Measurements from ENCODE around the gene LLPH.
"Not testable (repeated sequence)": the region's sequence is repeated elsewhere in the genome, so short reads cannot be mapped to it uniquely, and the experiment has no call there.

The LLPH gene

DNA sequence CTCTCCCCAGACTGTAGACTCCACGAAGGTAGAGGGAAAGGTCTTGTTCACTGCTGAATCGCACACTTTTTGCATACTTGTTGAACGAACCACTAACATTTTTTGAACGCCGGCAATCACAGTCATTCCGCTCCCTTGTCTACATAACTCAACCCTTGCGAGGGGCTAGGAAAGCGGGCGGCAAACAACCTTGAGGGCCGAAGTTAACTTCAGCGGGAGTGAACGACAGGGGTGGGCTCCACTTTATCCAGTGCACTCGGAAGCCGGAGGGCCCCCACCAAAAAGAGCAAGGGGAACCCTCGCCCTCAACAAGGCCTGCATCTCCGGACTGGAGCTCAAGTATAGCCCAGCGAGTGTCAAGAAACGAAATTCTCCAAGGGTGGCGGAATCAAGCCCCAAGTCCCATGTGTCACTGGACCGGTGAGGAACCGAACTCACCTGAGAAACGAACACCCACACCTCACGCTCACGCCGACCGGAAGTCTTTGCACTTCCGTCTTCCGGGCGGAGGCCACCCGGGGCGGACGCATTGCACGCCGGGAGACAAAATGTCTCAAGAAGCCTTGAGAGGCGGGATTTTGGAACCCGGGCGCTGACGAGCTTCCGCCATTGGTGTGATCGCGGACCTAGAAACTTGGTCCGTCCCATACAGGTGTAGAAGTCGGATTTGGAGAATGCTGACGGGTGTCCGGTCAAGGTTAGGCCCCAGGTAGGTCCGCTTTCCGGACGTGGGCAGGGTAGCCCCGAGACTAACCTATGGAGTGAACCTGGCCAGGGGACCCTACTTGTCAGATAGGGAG is at the start of gene LLPH:
LLPH (minus strand) TSS at position 484 of the 800 bp plus-strand sequence. CDS start 1,644 bp downstream, outside the sequence.
- DNase-seq (ENCODE audit: low read depth) = peak; percentile 83

- DNase-seq (ENCODE audit: low read depth) = peak; percentile 65
Observed at GRCh38 chr12:66176105-66176900, 45.8 kb upstream of the LLPH start.

GRCh38 chr12:66174391-66175325 is 44.1 kb upstream of the LLPH start:
- DNase-seq (ENCODE audit: low read depth) = not testable (repeated sequence)

- no peak for DNase-seq (ENCODE audit: low read depth)
Observed at GRCh38 chr12:66170606-66171005, 40.1 kb upstream of the LLPH start.

DNA sequence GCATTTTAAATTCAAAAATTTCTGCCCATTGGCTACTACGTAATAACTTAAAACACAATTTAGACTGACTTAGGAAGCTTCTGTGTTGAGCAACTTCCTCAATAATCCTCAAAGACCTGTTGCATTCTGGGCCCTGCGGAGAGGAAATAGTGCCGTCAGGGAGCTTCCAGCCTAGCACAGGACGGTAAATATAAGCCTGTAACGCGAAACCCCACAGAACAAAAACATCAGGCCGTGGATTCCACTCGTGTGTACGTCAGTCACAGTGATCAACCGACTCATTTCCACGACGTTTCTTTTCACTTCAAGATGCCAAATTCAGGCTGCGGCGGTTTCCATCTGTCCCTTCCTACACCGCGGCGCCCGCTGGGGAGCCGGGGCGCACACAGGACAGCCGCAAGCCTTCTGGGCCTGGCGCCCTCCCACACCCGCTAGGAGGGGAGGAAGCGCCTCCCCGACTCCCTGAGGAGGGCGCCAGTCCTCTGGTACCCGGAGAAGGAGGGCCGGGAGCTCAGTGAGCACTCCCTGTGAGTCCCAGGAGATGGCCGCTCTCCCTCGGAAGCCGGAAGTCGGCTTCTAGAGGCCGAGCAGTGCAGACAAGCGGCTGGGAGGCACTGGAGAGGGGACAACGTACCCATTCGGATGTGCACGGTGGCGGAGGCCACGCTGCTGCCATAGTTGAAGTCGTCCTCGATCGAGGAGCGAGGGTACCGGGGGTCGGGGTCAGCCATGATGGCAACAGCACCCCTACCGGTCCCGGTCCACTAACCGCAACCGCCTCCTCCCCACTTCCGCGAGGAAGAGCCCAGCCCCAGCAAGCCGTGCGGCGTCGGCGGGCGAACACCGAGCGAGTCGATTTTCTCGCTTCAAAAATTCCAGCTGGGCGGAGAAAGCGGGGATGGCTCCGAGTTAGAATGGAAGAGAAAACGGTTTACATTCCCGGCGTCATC is 38.9 kb upstream of the LLPH start, which contains the start of gene TMBIM4:
TMBIM4 (minus strand) TSS at position 776 of the 950 bp plus-strand sequence; CDS start at position 731, 45 bp downstream.
- peak; percentile 95 for DNase-seq (ENCODE audit: low read depth)

- no peak for DNase-seq (ENCODE audit: low read depth)
Observed at GRCh38 chr12:66168410-66168809, 37.9 kb upstream of the LLPH start.

DNA sequence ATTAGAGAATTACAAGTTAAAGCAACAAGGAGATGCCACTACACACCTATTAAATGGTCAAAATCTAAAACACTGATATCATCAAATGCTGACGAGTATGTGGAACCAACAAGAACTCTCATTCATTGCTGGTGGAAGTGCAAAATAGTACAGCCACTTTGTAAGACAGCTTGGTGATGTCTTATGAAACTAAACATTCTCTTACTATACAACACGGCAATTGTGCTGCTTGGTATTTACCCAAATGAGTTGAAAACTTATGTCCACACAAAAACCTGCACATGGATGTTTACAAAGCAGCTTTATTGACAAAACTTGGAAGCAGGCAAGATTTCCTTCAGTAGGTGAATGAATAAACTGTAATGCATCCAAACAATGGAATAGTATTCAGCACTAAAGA is 36.0 kb upstream of the LLPH start:
- no peak for DNase-seq (ENCODE audit: low read depth)

- no peak for DNase-seq (ENCODE audit: low read depth)
Observed at GRCh38 chr12:66165141-66165540, 34.6 kb upstream of the LLPH start.

DNA sequence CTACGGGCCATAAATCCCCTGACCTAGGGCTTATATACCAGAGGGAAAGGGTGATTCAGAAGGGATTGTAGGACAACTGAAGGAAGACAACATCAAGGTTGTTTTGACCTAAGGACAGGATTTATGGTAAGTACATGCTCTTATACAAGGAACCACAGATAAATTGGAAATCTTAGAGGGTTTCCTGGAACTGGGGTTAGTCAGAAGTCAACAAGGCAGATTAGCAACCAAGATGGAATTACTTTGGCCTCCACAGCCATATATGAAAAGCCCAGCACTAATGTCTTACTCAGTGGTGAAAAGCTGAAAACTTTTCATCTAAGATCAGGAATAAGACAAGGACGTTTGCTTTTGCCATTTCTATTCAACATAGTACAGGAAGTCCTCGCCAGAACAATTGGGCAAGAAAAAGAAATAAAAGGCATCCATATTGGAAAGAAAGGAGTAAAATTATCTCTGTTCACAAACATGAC is 33.8 kb upstream of the LLPH start:
- no peak for DNase-seq (ENCODE audit: low read depth)

DNA sequence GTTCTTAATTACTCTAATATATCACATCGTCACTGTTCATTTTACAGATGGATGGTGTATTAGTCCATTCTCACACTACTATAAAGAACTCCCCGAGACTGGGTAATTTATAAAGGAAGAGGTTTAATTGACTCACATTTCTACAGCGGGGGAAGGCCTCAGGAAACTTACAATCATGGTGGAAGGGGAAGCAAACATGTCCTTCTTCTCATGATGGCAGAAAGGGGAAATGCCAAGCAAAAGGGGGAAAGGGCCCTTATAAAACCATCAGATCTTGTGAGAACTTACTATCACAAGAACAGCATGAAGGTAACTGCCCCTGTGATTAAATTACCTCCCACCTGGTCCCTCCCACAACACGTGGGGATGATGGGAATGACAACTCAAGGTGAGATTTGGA is 32.7 kb upstream of the LLPH start:
- DNase-seq (ENCODE audit: low read depth) = no peak

GRCh38 chr12:66162701-66163100 is 32.2 kb upstream of the LLPH start:
- DNase-seq (ENCODE audit: low read depth) = no peak

- no peak for DNase-seq (ENCODE audit: low read depth)
Observed at GRCh38 chr12:66160704-66161103, 30.2 kb upstream of the LLPH start.

- DNase-seq (ENCODE audit: low read depth) = no peak
Observed at GRCh38 chr12:66159123-66159522, 28.6 kb upstream of the LLPH start.

GRCh38 chr12:66156654-66157053 is 26.1 kb upstream of the LLPH start:
- no peak for DNase-seq (ENCODE audit: low read depth)

DNA sequence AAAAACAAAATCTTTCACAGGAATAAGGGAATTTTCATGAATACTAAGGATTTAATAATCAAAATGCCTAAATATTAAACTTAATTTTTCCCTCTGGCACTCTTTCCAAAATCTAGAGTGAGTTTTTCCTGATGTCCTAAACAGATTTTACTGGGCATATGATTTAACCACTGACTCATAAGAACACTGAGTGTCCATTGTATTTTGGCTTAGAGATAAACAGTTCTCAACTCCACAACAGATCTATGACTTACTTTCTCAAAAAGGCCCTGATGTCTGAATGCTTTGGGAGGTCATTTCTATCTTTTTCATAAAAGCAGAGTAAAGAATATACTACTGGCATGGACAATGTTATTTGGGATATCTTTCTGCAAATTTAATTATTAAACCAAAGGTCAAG is 24.2 kb upstream of the LLPH start:
- peak; percentile 7 for DNase-seq (ENCODE audit: low read depth)

GRCh38 chr12:66152732-66153131 is 22.2 kb upstream of the LLPH start:
- DNase-seq (ENCODE audit: low read depth) = peak; percentile 69

GRCh38 chr12:66149702-66150398 is 19.3 kb upstream of the LLPH start:
- no peak for DNase-seq (ENCODE audit: low read depth)

GRCh38 chr12:66144791-66145754 is 14.5 kb upstream of the LLPH start:
- DNase-seq (ENCODE audit: low read depth) = peak; percentile 79

DNA sequence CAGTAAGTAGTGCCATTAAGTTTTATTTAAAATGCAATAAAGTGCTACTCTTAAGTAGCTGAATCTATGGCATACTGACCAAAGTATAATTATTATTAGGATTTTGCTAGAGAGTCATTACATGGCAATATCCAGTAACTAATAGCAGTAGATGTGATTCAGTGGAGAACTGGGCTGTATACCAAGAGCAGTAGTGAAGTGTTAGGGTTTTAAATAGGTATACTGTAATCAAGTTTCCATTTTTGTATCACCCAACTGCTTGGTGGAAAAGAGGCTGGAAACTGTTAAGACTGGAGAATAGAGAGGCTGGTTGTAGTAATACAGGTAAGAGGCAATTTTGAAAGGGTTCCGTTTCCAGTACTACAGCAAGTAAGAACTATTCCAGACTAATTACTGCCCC is 13.3 kb upstream of the LLPH start:
- no peak for DNase-seq (ENCODE audit: low read depth)

Data from fibroblast of gingiva (primary cell).